OCI-LY3 (cell line): ENCODE measurements around the gene MGMT.

Source experiments
- H2AFZ ChIP-seq: fragments of 200-600, 300-600 bp; shearing (Covaris generic); 2 replicates; pipeline ENCODE4 v1.6.0; 2014; ENCODE audit warnings: antibody characterized with exemption, low read depth, low read length
- H3K27ac ChIP-seq: fragments of 200-600, 300-600 bp; sonication (generic); 2 replicates; pipeline ENCODE4 v1.5.1; 2014; ENCODE audit warnings: mild to moderate bottlenecking, low read length, moderate library complexity, mixed read lengths
- H3K27me3 ChIP-seq: fragments of 200-600, 300-600 bp; sonication (generic); 2 replicates; pipeline ENCODE4 v1.6.1; 2014; ENCODE audit warnings: low read depth, low read length, mixed read lengths
- H3K36me3 ChIP-seq: fragments of 200-600, 300-600 bp; sonication (generic); replicated peaks from 2 replicates; pipeline ENCODE3; 2014; ENCODE audit warnings: low read depth, low read length, mixed read lengths
- H3K4me1 ChIP-seq: fragments of 300-600, 200-600 bp; sonication (generic); 2 replicates; pipeline ENCODE4 v1.6.1; 2014; ENCODE audit warnings: low read length, mixed read lengths
- H3K4me2 ChIP-seq: fragments of 200-600, 300-600 bp; sonication (generic); 2 replicates; pipeline ENCODE4 v1.6.1; 2014; ENCODE audit warnings: low read length, mixed read lengths
- H3K4me3 ChIP-seq: fragments of 300-600, 200-600 bp; sonication (generic); 2 replicates; pipeline ENCODE4 v1.5.1; 2014; ENCODE audit warnings: antibody characterized with exemption, mild to moderate bottlenecking, low read length, moderate library complexity
- H3K79me2 ChIP-seq: fragments of 300-600, 200-600 bp; shearing (Covaris generic); 2 replicates; pipeline ENCODE4 v1.6.1; 2014; ENCODE audit warnings: mild to moderate bottlenecking, low read length, mixed read lengths
- H3K9ac ChIP-seq: fragments of 300-600, 200-600 bp; shearing (Covaris generic); 2 replicates; pipeline ENCODE4 v1.6.0; 2014; ENCODE audit warnings: mild to moderate bottlenecking, low read length, moderate library complexity
- H3K9me3 ChIP-seq: fragments of 200-600, 300-600 bp; shearing (Covaris generic); 2 replicates; pipeline ENCODE4 v1.6.1; 2014; ENCODE audit warnings: low read length, mixed read lengths; ENCODE audit not compliant: insufficient read depth
- H4K20me1 ChIP-seq: fragments of 200-600, 300-600 bp; sonication (generic); 2 replicates; pipeline ENCODE4 v1.6.1; 2016; ENCODE audit warnings: low read length, mixed read lengths; ENCODE audit not compliant: insufficient read depth
- EZH2phosphoT487 ChIP-seq: fragments of 200-600 bp; shearing (Covaris generic); IDR thresholded peaks from 2 replicates; pipeline ENCODE4 v1.6.1; 2018; ENCODE audit warnings: antibody characterized with exemption, mixed run types, low read depth
- TF ChIP-seq, protein P1 (sequence below): fragments of 200-600, 300-600 bp; sonication (generic); IDR thresholded peaks from 2 replicates; pipeline ENCODE4 v1.5.1; 2014; ENCODE audit warnings: antibody characterized with exemption, low read length, low read depth

Gene MGMT

DNA sequence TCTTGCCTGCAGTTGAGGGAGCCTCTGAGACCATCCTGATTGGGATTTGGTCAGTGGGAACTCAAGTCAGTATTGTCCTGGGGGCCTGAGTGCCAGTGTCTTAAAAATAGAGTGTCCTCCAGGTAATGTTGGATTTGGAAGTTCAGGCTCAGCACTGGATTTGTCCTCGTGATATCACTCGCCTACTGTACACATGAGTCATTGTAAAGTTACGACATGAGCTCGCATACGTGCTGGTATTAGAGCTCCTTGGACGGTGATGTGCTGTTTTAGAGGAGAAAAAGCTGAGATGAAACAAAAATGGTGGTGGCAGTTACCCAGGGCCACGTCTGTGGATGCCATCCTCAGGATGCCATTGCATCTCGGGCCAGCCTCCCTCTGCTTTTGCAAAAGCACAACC, 78.2 kb downstream of the MGMT start:
- Histone ChIP-seq H3K36me3 (no peaks in the 10 kb centered on the region), H3K79me2 (no peaks in the 10 kb centered on the region), H2AFZ (no peak overlapping the region), H3K9ac (no peak overlapping the region), H3K4me3 (no peak overlapping the region), H4K20me1 (no peaks in the 10 kb centered on the region), H3K27me3 (no peaks in the 10 kb centered on the region), H3K4me2 (no peak overlapping the region), H3K27ac (no peak overlapping the region), H3K4me1 (no peaks in the 10 kb centered on the region), H3K9me3 (no peaks in the 10 kb centered on the region)
- TF ChIP-seq, protein P1, sequence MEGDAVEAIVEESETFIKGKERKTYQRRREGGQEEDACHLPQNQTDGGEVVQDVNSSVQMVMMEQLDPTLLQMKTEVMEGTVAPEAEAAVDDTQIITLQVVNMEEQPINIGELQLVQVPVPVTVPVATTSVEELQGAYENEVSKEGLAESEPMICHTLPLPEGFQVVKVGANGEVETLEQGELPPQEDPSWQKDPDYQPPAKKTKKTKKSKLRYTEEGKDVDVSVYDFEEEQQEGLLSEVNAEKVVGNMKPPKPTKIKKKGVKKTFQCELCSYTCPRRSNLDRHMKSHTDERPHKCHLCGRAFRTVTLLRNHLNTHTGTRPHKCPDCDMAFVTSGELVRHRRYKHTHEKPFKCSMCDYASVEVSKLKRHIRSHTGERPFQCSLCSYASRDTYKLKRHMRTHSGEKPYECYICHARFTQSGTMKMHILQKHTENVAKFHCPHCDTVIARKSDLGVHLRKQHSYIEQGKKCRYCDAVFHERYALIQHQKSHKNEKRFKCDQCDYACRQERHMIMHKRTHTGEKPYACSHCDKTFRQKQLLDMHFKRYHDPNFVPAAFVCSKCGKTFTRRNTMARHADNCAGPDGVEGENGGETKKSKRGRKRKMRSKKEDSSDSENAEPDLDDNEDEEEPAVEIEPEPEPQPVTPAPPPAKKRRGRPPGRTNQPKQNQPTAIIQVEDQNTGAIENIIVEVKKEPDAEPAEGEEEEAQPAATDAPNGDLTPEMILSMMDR = no peak
- TF ChIP-seq EZH2phosphoT487 = no peak

DNA sequence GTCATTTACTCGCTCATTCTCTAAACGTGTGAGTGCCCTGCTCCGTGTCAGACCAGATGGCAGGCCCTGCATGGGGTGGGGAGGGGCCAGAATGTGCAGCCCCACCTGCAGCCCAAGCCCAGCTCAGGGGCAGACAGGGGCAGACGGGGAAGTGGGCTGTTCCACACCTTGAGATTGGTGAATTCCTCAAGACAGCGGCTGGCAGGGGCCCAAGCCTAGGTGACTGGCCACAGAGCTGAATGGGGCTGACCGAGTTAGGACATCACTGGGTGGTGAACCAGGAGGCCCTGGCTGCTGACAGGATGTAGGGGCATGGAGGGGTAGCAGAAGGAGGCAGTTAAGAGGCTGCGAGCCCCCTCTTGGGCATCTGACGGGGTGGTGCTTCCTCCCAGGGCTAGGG, 79.1 kb downstream of the MGMT start:
- Histone ChIP-seq H3K27ac (no peak overlapping the region), H2AFZ (no peak overlapping the region), H3K4me3 (no peak overlapping the region), H3K9ac (no peak overlapping the region), H3K79me2 (no peaks in the 10 kb centered on the region), H3K4me1 (no peaks in the 10 kb centered on the region), H3K36me3 (no peaks in the 10 kb centered on the region), H3K4me2 (no peak overlapping the region), H4K20me1 (no peaks in the 10 kb centered on the region), H3K27me3 (no peaks in the 10 kb centered on the region), H3K9me3 (no peaks in the 10 kb centered on the region)
- TF ChIP-seq, protein P1 = no peak
- TF ChIP-seq EZH2phosphoT487 = no peak

DNA sequence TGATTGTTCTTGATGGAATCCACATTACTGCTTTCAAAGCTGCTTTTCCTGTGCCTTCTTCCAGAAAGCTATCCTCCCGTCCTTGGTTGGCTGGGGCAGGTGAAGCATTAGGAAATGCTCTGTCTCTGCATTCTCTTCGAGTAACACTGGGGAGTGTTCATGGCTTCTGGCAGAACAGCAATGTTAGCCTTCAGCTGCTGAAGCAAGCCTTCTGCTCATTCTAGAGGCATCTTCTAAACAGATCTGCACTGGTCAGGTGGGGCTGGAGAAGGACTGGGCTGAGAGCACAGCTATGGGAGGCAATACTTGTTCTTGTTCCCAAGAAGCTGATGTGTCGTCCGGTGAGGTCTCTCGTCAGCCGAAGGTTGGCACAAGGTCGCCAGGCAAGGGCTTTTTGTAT, 80.6 kb downstream of the MGMT start:
- no peak overlapping the region for H3K9ac ChIP-seq
- H3K4me2 ChIP-seq = no peak overlapping the region
- H3K4me3 ChIP-seq = no peak overlapping the region
- H2AFZ ChIP-seq = no peak overlapping the region
- H3K36me3 ChIP-seq = no peaks in the 10 kb centered on the region
- no peak overlapping the region for H3K27ac ChIP-seq
- no peaks in the 10 kb centered on the region for H3K4me1 ChIP-seq
- H3K79me2 ChIP-seq = no peaks in the 10 kb centered on the region
- no peaks in the 10 kb centered on the region for H3K9me3 ChIP-seq
- H3K27me3 ChIP-seq = no peaks in the 10 kb centered on the region
- no peaks in the 10 kb centered on the region for H4K20me1 ChIP-seq
- TF ChIP-seq EZH2phosphoT487 = no peak
- TF ChIP-seq, protein P1 = no peak

DNA sequence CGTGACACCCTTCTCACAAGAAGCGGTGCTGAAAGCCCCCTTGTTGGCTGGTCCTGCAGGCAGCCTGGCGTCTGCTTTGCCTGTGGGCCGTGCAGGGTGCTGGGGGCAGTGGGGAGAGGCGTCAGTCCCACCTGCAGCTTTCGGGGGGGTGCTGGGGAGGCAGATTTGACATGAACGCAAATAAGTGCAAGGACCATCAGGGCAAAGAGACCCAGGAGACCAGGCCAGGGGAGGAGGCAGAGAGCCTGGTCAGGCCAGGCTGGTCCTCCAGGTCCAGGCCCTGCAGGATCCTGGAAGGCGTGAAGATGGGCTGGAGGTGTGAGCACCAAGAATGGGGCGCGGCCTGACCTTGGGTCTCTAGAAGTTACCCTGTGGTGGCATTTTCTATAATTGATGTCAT, 81.6 kb downstream of the MGMT start:
- Histone ChIP-seq H3K27ac (no peak overlapping the region), H3K9me3 (no peaks in the 10 kb centered on the region), H3K4me3 (no peak overlapping the region), H3K27me3 (no peaks in the 10 kb centered on the region), H3K9ac (no peak overlapping the region), H2AFZ (no peak overlapping the region), H3K4me2 (no peak overlapping the region), H3K36me3 (no peaks in the 10 kb centered on the region), H4K20me1 (no peaks in the 10 kb centered on the region), H3K79me2 (no peaks in the 10 kb centered on the region), H3K4me1 (no peaks in the 10 kb centered on the region)
- TF ChIP-seq EZH2phosphoT487 = no peak
- TF ChIP-seq, protein P1 = no peak
